Stimulated activated CD8-positive, alpha-beta memory T cell treated with anti-CD3 and anti-CD28 coated beads, Interleukin-4, amount 100 ng/mL, for 1 hour (primary cell): ENCODE results near the gene SUSD1.

Experiments used
- DNase-seq, 2 donors: peaks; one replicate each; pipeline ENCODE4 v3.0.0-alpha.2; 2020; ENCODE audit warnings: low read depth in 2 of 2, low spot score in 1 of 2

Gene SUSD1

DNA sequence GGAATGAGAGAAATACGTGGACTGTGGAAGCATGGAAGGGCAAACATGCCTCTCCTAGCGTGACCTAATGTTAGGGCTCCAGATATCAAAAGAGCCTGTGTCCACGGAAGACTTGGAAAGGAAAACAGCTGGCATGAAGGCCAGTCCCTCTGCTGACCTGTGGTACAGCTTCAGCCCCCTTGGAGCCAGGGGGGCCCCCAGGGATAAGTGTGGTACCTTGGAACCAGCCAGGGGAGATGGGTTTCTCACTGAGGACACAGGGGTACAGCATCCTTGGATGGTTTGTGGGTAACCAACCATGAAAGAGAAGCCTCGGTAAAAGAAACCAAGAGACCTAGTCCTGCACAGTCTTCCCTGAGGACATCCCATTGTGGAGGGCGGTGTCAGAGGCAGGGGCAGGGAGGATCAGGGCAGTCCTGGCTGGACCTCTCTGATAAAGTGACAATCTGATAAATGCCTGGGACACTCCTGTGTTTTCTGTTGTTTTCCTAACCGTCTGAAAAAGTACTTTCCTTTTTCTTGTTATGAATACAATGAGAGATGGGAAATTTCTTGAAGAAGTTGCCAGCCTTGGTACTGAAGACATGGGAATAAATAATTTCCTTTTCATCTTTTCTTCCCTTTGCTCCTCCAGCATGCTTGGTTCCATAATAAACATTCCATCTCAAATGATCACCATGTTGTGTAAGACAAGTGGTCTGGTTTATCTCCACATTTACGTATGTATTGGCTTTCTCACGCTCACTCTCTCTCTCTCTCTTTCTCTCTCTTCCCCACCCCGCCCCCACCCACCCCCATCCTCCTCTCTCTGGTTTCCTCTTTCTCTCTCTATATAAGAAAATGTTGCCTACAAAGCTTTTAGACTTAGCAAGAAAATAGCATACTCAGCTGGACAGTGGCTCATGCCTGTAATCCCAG lies 102.1 kb downstream of the SUSD1 start:
- DNase-seq: no peak

DNA sequence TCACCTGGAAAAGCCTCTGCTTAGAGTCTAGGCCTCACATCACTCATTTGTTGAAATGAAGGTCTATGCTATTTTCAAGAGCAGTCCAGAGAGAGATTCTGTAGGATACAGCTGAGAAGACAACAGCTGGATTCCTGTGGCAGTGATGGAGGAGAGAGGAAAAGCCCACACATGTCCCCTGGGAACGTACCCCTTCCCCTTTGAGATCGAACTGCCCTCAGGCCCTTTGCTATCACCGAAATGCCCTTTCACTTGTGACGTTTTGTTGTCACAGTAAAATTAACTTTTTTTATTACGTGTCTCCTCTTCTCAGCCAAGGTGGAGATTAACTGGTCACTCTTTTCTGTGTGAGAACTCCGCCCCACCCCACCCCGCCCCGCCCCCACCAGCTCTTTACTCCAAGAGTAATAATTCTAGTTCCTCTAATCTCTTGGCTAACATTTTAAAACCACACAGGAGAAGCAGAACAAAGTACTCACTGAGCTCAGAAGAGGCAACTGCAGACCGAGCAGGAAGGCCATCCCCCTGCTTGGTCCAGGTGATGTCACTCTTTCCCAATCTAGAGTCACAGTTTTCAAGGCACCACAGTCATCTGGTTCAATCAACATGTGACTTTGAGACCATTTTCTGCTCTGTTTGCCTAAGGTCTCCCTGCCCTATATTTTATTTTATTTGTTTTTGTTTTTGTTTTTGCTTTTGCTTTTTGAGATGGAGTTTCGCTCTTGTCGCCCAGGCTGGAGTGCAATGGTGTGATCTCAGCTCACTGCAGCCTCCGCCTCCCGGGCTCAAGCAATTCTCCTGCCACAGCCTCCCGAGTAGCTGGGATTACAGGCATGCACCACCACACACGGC lies 105.6 kb downstream of the SUSD1 start:
- no peak for DNase-seq

DNA sequence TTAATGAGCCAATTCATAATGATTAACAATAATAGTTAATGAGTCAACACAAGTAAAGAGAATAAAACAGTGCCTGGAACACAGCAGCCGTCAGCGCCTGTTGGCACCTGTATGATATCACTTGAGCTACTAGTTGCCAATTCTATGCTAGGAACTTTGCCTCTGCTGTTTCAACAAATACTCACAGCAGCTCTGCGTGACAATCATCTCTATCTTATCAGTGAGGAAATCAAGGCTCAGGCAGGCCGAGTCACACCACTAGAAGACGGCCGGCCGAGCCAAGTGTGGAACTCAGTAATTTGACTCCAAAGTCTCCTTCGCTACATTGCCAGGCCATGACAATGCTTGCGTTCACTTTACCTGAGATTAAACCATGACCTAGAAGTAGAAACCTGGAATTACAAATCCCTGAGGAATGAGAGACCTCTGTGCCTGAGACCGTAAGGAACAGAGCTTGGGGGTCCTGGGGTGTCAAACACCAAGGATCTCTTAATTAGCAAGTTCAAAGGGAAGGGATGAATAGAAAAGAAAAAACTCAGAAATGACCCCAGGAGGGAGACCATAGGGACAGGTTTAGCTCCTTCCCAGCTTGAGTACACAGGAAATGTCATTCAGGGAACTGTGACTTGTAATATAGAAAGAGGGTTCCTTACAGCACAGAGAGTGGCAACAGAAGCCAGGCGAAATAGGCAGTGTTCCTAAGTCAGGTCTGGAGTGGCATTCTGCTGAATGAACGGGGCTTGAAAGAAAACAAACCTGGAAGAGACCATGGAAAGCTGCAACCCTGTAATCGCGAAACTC lies 109.1 kb downstream of the SUSD1 start:
- no peak for DNase-seq

DNA sequence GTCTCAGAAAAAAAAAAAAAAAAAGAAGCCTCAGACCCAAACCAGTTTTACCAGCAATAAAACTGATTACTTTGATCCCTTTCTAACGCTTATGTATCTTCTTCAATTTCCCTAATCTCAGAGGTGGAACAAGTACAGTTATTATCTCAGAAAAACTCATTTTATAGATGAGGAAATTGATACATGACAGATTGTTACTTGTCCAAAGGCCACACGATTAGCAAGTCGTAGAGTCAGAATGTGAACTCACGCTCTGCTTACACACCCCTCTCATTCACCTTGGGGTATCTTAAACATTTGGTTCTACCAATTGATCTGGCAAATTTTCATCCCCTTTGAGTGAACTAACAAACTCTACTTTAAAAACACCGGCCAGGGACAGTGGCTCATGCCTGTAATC lies 110.2 kb downstream of the SUSD1 start:
- no peak for DNase-seq

DNA sequence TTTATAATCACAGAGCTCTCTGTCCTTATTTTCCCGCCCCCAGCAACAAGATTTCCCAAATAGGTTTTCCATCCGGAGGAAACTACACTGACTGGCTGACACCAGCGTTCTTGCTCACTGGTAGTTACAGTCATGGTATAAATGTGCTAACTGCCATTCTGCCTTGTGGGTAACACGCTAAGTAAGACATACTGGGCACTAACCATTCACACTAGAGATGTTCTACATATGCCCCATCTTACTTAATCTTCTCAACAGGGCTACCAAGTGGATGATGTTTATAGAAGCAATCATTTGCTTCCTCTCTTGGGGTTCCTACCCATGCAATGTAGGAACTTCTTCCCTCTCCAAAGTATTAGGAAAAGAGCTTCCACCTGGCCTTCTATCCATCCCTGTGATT lies 111.5 kb downstream of the SUSD1 start:
- DNase-seq: no peak

DNA sequence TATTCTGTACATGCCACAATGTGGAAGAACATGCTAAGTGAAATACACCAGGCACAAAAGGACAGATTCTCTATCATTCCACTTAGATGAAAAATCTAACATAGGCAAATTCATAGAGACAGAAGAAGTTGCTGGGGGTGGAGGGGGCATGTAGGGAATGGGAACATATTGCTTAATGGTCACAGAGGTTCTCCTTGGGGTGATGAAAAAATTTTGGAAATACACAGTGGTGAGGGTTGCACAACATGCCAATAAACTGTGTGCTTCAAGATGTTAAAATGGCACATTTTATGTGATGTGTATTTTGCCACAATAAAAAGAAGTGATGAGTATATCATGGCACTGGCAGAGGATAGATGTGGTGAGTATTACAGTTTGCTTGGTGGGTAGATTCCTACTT lies 111.9 kb downstream of the SUSD1 start:
- no peak for DNase-seq

DNA sequence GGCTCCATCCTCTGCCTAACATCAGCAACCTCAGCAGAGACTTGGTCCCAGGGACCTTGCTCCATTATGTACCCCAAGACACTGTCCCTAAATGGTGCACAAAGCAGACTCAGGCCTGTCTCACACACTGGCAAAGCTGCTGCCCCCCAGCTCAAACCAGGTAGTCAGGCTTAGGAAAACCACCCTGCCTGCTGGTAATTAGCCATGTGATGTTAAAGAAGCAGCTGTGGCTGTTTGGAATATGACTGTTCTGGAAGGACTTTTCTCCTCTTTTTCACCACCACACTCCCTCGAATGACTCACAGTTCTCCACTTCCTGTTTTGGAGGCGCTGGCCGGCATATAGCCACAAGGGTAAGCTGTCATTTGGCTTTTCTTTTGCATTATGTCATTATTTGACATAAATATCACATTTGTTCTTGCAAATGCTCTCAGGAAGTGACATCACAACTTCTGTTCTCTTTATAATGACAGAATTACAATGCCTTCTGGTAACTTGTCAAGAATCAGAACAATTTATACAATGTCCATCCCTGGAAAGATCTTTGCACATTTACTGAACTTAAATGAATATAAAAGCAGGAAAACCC lies 113.9 kb downstream of the SUSD1 start:
- no peak for DNase-seq

DNA sequence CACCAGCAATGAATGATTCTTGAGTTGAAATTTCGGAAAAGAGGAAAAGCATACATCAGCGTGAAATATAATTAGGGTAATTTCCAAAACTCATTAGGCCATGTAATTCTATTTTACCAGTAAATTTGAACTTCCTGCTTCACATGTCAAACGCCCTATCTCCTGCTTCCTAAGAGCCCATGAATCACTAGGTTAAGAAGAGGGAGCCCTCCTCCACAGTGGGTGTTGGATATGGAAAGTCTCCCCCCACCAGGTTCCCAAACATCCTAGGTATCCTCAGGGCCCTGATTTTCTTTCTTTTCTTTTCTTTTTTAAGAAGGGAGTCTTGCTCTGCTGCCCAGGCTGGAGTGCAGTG lies 115.2 kb downstream of the SUSD1 start:
- DNase-seq: no peak

DNA sequence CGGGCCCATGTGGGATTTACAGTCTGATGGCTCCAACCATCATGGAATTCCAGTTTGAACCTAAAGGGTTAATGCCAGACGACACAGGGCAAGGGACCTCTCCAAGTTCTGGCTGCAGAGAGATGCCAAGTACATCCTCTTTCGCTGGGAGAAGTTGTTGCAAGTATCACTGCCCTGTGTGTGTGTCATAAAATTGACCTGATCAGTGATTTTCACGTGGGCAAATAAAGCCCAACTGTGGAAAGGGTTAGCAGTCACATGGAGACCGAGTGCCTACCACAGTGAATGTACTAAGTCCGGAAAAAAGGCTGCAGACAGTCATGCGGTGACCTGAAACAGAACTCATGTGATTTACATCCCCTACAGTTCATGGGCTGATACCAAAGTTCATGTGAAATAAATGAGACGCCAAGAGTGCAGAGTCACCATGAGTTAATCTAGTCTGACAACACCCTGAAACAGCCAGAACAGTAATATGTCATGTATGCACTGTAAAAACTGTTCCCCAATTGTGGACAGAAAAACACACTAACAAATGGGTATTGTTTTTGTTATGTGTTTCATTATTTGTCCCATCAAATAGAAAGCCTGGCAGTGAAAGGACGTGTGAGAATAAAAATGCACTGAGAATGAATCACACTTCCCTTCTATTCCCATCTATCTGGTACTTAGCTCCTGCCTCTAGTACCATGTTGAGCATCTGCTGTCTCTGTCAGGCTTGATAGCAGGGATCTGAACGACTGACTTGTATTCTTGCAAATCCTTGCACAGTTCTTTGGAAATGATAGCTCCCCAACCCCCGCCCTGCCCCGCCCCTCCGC lies 115.7 kb downstream of the SUSD1 start:
- DNase-seq: no peak

DNA sequence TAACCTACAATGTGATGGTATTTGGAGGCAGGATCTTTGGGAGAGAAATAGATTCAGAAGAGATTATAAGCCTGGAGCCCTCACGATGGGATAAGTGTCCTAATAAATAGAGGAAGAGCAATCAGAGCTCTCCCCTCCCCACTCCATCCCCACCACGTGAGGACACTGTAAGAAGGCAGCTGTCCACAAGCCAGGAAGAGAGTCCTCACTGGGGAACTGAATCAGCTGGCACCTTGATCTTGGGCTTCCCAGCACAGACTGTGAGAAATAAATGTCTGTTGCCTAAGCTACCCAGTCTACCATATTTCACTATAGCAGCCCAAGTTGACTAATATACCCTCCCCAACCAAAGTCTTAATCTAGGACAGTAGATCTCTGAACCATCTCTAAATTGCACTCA lies 118.1 kb downstream of the SUSD1 start:
- DNase-seq: no peak

DNA sequence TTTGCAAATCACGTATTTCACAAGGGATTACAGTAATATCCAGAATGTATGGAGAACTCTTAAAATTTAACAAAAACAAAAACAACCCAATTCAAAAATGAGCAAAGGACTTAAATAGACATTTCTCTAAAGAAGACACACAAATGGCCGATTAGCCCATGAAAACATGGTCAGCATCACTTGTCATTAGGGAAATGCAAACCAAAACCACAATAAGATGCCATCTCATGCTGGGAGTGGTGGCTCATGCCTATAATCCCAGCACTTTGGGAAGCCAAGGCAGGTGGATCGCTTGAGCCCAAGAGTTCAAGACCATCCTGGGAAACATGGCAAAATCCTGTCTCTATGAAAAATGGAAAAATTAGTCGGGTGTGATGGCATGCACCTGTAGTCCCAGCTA lies 120.2 kb downstream of the SUSD1 start:
- DNase-seq: no peak

DNA sequence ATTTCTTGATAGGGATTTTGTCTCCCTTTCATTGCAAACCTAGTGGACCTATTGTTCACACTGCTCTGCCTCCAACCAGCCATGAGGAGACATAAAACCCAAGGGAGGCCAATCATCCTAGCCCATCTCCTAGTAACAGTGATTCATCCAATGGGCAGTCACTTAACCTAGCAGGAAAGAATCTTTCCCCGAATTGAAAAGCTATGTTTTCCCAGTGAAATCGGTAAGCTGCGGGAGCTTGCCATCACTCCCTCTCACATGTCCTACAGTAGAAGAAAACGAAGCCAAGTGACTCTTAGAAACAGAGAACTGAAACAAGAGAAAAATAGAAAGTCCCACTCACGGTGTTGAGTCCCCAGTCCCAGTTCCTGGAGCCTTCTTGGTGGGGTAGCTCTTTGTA lies 123.3 kb downstream of the SUSD1 start:
- no peak for DNase-seq

DNA sequence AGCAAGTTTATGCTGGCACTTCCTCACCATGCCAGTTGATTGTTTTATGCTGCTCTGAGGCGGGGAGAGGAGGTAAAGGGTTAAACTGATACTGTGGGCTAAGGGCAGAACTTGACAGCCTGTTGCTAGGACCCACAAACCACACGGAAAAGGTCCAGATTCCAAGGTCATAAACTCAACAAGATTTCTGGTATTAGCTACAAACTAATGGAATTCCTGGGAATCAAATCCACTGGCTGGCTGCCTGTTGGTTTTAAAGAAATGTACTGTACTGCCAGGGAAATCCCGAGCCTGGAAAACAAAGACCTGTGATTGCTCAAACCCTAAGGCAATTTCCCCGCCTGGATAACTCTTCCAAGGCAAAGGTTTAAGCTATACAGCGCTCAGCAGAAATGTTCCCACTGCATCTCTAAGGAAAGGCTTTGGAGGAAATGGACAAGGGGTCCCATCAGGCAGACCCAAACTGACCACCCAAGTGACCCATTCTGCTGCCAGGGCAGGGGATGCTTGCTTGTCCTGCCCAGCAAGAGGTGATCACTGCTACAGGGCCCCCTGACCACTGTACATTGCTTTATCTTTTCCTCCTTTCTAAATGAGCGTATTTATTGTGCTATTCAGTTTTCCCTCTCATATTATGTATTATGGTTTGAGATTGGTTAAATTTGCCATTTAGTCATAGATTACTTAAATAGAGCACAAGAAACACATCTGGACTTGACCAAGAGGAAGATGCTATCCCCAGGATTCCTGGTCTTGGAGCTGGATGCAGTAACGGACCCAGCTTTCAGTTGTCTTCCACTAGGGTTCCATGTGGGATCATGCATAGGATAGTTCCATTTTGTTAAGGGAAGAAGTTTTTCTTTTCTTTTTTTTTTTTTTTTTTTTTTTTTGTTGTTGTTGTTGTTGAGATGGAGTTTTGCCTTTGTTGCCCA lies 124.3 kb downstream of the SUSD1 start:
- no peak for DNase-seq

DNA sequence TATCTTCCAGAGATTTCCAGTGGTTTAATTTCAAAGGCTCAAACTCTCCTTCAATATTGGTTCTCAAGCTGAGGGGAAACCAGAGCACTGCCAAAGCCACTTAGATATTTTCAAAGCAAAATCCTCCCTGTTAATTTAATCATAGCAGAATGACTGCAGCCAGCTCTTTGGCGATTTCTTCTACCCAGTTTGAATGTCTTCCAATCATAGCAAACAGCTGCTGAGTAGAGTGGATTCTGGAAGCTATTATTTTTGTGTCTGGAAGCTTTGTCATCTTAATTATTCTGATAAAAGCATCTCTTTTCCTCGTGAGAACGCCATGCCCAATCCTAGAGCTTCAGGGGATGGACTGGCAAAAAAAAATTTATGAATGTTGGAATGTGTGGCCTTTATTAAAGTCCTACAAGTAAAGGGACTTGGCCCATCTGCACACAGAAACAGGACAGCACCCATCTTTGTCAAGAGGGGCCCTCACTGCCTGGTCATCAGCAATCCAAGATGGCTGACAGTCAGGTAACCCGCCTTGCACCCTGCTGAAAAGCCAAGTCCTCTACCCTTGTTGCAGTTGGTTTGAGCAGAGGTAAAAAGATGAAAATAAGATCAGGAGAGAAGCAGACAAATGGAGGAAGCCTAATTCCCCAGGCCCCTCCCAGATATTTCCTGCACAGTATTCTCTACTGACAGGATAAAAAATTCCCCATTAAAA lies 125.1 kb downstream of the SUSD1 start:
- DNase-seq: no peak

DNA sequence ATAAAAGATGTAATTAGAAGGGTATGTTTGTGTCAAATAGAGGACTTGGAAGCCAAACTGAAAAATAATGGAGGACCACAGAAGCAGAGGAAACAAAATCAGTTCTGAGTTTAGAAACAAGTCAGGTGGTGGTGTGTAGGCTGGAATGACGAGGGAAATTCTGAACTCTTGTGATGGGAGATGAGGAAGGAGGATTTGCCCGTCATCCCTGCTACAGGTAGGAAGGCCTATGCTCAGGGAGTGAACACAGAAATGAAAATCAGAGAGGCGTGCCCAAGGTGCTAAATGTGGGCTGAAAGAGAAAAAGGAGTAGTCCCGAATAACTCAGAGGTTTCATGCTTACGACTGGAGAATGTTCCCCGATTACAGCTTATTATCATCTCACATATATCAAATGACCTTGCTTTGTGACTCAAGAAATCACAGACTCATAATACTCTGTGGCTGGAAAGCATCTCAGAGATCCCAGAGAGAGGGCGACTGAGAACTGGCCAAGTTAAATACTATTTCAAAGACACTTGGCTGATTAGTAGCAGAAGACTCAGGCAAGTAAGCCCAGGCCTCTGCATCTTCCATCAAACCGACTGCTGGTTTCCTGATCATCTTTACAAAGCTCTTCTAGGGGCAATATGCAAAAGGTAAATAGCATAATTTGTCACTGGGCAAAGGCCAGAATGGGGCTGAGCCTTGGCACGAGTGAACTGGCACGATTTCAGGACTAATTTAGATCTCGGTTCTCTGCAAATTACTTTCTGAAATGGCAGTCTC lies 126.0 kb downstream of the SUSD1 start:
- DNase-seq: no peak

DNA sequence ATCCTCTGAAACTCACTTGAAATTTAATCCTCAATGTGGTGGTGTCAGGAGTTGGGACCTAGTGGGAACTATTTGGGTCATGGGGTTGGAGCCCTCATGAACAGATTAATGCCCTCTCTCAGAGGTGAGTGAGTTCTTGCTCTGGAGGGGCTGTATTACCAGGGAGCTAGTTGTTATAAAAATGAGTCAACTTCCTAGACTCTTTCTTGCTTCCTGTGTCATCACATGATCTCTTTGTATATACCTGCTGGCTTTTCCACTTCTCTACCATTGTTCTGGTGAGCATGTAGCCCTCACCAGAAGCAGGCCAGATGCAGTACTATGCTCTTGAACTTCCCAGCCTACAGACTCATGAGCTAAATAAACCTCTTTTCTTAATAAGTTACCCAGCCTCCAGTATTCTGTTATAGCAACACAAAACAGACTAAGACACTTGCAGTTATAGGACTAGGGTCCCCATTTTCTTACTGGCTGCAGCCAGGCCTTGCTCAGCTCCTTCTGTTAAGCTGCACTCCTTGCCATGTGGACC lies 127.5 kb downstream of the SUSD1 start:
- no peak for DNase-seq

DNA sequence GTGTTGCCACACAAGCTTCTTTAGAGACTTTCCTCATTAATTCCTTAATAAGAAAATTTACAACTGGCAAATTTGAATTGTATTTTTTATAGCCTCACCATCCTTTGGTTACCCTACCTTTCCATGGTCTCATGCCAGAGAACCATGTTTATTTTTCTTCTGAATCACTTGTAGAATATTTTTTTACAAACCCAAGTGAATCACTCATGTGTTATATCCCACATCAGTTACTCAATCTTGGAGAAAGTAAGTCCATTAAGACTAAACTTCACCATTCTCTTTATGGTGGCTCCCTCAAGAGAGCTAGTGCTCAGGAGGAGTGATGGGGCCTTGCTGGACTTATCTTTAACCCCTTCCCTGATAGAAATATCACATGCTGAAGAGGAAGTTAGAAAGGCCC lies 128.9 kb downstream of the SUSD1 start:
- no peak for DNase-seq

DNA sequence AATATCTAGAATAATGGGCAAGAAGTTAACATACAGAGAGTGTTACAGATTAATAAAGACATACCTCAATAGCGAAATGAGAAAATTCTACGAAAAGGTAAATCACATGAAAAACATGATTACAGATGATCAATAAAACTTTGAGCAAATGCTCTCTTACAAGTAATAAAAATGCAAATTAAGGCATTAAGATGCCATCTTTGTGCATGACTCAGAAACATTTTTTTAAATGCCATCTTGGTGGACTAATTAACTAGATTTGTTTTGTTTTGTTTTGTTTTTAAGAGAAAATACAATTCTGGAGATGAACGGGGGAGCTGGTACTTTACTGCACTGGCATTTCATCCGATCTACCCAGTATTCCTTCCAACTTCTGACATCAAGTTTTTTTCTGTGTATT lies 130.2 kb downstream of the SUSD1 start:
- DNase-seq: no peak
